ENCODE results near the gene CCM2L.
A peak's percentile ranks its signal among the peaks of the same experiment; 100 is the strongest.
"Not testable (repeated sequence)": the region's sequence is repeated elsewhere in the genome, so short reads cannot be mapped to it uniquely, and the experiment has no call there.

CCM2L gene

GRCh38 chr20:32028647-32029372 lies 18.6 kb downstream of the CCM2L start:
- no peak for DNase-seq (ENCODE audit: low spot score)

- DNase-seq (ENCODE audit: low spot score), result no peak
These were observed 19.3 kb downstream of the CCM2L start for GRCh38 chr20:32029561-32029960.

GRCh38 chr20:32031007-32031958 lies 21.0 kb downstream of the CCM2L start:
- peak; percentile 97 for DNase-seq (ENCODE audit: low spot score)

- DNase-seq (ENCODE audit: low spot score), result no peak
These were observed 23.1 kb downstream of the CCM2L start for GRCh38 chr20:32033316-32033715.

- not testable (repeated sequence) for DNase-seq (ENCODE audit: low spot score)
These were observed 23.5 kb downstream of the CCM2L start for GRCh38 chr20:32033721-32034120.

GRCh38 chr20:32034581-32035425 lies 24.6 kb downstream of the CCM2L start:
- no peak for DNase-seq (ENCODE audit: low spot score)

- DNase-seq (ENCODE audit: low spot score), result no peak
These were observed 25.2 kb downstream of the CCM2L start for GRCh38 chr20:32035426-32035779.

GRCh38 chr20:32036252-32036651 lies 26.0 kb downstream of the CCM2L start:
- DNase-seq (ENCODE audit: low spot score), result no peak

- DNase-seq (ENCODE audit: low spot score), result no peak
These were observed 26.7 kb downstream of the CCM2L start for GRCh38 chr20:32036716-32037485.

GRCh38 chr20:32037929-32038328 lies 27.7 kb downstream of the CCM2L start:
- DNase-seq (ENCODE audit: low spot score), result no peak

- DNase-seq (ENCODE audit: low spot score), result peak; percentile 52
These were observed 30.1 kb downstream of the CCM2L start for GRCh38 chr20:32040142-32040953.

- no peak for DNase-seq (ENCODE audit: low spot score)
These were observed 35.8 kb downstream of the CCM2L start for GRCh38 chr20:32045999-32046398.

GRCh38 chr20:32050324-32050841 lies 40.1 kb downstream of the CCM2L start:
- no peak for DNase-seq (ENCODE audit: low spot score)

- DNase-seq (ENCODE audit: low spot score), result peak; percentile 50
These were observed 40.8 kb downstream of the CCM2L start for GRCh38 chr20:32050851-32051556.

- DNase-seq (ENCODE audit: low spot score), result no peak
These were observed 41.5 kb downstream of the CCM2L start for GRCh38 chr20:32051720-32052089.

- DNase-seq (ENCODE audit: low spot score), result peak; percentile 51
These were observed 42.0 kb downstream of the CCM2L start, which contains the start of gene HCK for GRCh38 chr20:32052090-32052777. Gene HCK (plus strand): TSS chr20:32052242.

GRCh38 chr20:32052778-32053362 lies 42.6 kb downstream of the CCM2L start:
- peak; percentile 68 for DNase-seq (ENCODE audit: low spot score)

- no peak for DNase-seq (ENCODE audit: low spot score)
These were observed 43.4 kb downstream of the CCM2L start for GRCh38 chr20:32053648-32054047.
